Measurements from ENCODE around the gene UBXN7. TPM values are rescaled to one million over a fixed set of nuclear protein-coding genes. Genes with fewer than 3 reads are reported as not detected.

Gene UBXN7
- polyA plus RNA-seq, 1 of the 3 experiments (the other 2 are of a cell fraction): 6.4 TPM

- no peak for DNase-seq
- WGBS (ENCODE audit: low lambda C conversion rate): 92% methylated on average over 5 of the region's 5 CpGs
- H3F3A ChIP-seq (replicated peaks; ENCODE audit: insufficient read depth): peaks cover 4% of the 10 kb centered on the region
- no peak overlapping the region for H3K9ac ChIP-seq
- peaks cover 11% of the 10 kb centered on the region; the same call in 1 of the 2 replicates for H3K79me2 ChIP-seq (ENCODE audit: insufficient read depth)
- ChIA-PET CTCF (no interaction called here), POLR2A (no interaction called here)
- no peak overlapping the region for H2AFZ ChIP-seq (ENCODE audit: low read depth)
- H3K36me3 ChIP-seq (replicated peaks in 1 of 2; ENCODE audit: control insufficient read depth in 1 of 2, insufficient read depth in 2 of 2, low read length in 1 of 2): peaks cover 9 to 18% of the 10 kb centered on the region in 2 experiments
- no peak overlapping the region for H3K4me2 ChIP-seq
- no peaks in the 10 kb centered on the region; a peak in 1 of 4 replicates for H3K4me1 ChIP-seq (ENCODE audit: control insufficient read depth in 1 of 2, insufficient read depth in 2 of 2, low read depth in 1 of 2, low read length in 1 of 2)
- H3K4me3 ChIP-seq (ENCODE audit: low read depth in 2 of 2, low read length in 1 of 2): no peak overlapping the region
- no peaks in the 10 kb centered on the region for H4K20me1 ChIP-seq (ENCODE audit: insufficient read depth)
- no peak overlapping the region; a peak in 1 of 4 replicates for H3K27ac ChIP-seq (ENCODE audit: low read depth in 2 of 2, low read length in 1 of 2)
- no peaks in the 10 kb centered on the region for H3K9me3 ChIP-seq
- TF ChIP-seq RFX5 (IDR thresholded peaks at IDR 0.05; ENCODE audit: low read length) (no peak), FOSL2 (IDR thresholded peaks at IDR 0.05; ENCODE audit: borderline replicate concordance, low read depth) (no peak), POLR2AphosphoS5 (IDR thresholded peaks at IDR 0.05; ENCODE audit: low read depth, low read length) (no peak), USF2 (IDR thresholded peaks at IDR 0.05; ENCODE audit: borderline replicate concordance, low read depth, low read length) (no peak), TEAD4 (IDR thresholded peaks at IDR 0.05; ENCODE audit: borderline replicate concordance, insufficient read depth) (no peak)
- no peaks in the 10 kb centered on the region for H3K9me2 ChIP-seq
- H3K27me3 ChIP-seq (ENCODE audit: insufficient read depth): no peaks in the 10 kb centered on the region
Observed at GRCh38 chr3:196377321-196377720, 54.9 kb downstream of the UBXN7 start.

- Histone ChIP-seq H3K4me3 (ENCODE audit: low read depth in 2 of 2, low read length in 1 of 2) (no peak overlapping the region), H3K4me2 (no peak overlapping the region), H2AFZ (ENCODE audit: low read depth) (no peak overlapping the region), H3K9me3 (no peaks in the 10 kb centered on the region), H3F3A (replicated peaks; ENCODE audit: insufficient read depth) (peaks cover 6% of the 10 kb centered on the region), H3K9ac (no peak overlapping the region), H3K4me1 (ENCODE audit: control insufficient read depth in 1 of 2, insufficient read depth in 2 of 2, low read depth in 1 of 2, low read length in 1 of 2) (no peaks in the 10 kb centered on the region), H4K20me1 (ENCODE audit: insufficient read depth) (no peaks in the 10 kb centered on the region), H3K27ac (ENCODE audit: low read depth in 2 of 2, low read length in 1 of 2) (no peak overlapping the region), H3K9me2 (no peaks in the 10 kb centered on the region), H3K36me3 (replicated peaks in 1 of 2; ENCODE audit: control insufficient read depth in 1 of 2, insufficient read depth in 2 of 2, low read length in 1 of 2) (peaks cover 19 to 53% of the 10 kb centered on the region in 2 experiments), H3K79me2 (ENCODE audit: insufficient read depth) (no peaks in the 10 kb centered on the region; the same call in none of the 2 replicates), H3K27me3 (ENCODE audit: insufficient read depth) (no peaks in the 10 kb centered on the region)
- CTCF ChIA-PET: no interaction called here
- POLR2A ChIA-PET: no interaction called here
- no peak for DNase-seq
- no peak for TF ChIP-seq ZBTB33 (IDR thresholded peaks at IDR 0.05; ENCODE audit: borderline replicate concordance, low read depth)
- no peak for TF ChIP-seq SIN3A (IDR thresholded peaks at IDR 0.05; ENCODE audit: borderline replicate concordance, low read depth, low read length)
- no peak for TF ChIP-seq CTCF (IDR thresholded peaks at IDR 0.05)
- no peak for TF ChIP-seq NFIC (IDR thresholded peaks at IDR 0.05; ENCODE audit: borderline replicate concordance)
- TF ChIP-seq YY1 (IDR thresholded peaks at IDR 0.05; ENCODE audit: low read depth): no peak
- no peak for TF ChIP-seq TCF12 (IDR thresholded peaks at IDR 0.05)
- no peak for TF ChIP-seq IRF3 (IDR thresholded peaks at IDR 0.05; ENCODE audit: low read depth, low read length)
- no peak for TF ChIP-seq POLR2AphosphoS5 (IDR thresholded peaks at IDR 0.05; ENCODE audit: low read depth, low read length)
- TF ChIP-seq RFX5 (IDR thresholded peaks at IDR 0.05; ENCODE audit: low read length): no peak
- TF ChIP-seq GATA2 (CRISPR knock-in tag; IDR thresholded peaks at IDR 0.05): no peak
- no peak for TF ChIP-seq FOSL2 (IDR thresholded peaks at IDR 0.05; ENCODE audit: borderline replicate concordance, low read depth)
- no peak for TF ChIP-seq JUND (IDR thresholded peaks at IDR 0.05)
- TF ChIP-seq NRF1 (IDR thresholded peaks at IDR 0.05; ENCODE audit: low read depth, low read length): no peak
- no peak for TF ChIP-seq TAF1 (IDR thresholded peaks at IDR 0.05; ENCODE audit: borderline replicate concordance, low read depth, low read length)
- 84% methylated on average over 4 of the region's 4 CpGs for WGBS (ENCODE audit: low lambda C conversion rate)
Observed at GRCh38 chr3:196365736-196366135, 66.5 kb downstream of the UBXN7 start.

Measured in SK-N-SH (cell line).